ENCODE measurements around the gene COTL1.
A peak's percentile ranks its signal among the peaks of the same experiment; 100 is the strongest.

GRCh38 chr16:84526794-84527531, 90.9 kb downstream of the COTL1 start:
- TF ChIP-seq CTCF (IDR thresholded peaks at IDR 0.05) (no peak), POLR2A (IDR thresholded peaks at IDR 0.05) (peak in 1 of 2 donors; percentile 18)

All from heart left ventricle (tissue), 13 donors.